ENCODE data around the gene ELMOD1.

Gene ELMOD1

DNA sequence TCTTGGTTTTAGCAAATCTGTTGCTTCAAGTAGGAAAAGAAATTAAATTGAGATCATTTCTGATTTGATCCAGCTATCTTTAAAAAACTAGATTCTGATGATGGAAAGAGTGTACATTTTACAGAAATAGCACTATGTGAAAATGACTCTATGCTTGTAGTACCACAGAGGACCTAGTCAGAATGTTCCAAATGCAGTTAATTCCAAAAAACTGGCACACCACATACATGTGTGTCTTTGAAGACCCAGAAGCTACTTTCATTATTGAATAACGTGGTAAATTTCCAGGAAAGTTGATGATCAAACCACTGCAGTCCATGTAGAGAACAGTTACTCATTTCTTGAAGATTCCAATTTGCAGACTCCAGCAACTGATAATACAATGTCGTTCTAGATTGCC is 3.8 kb downstream of the ELMOD1 start:
- no peak for DNase-seq
- WGBS (ENCODE audit: extremely low coverage, insufficient coverage, low lambda C conversion rate) = no CpG with 5 or more reads among the region's 2 CpGs

DNA sequence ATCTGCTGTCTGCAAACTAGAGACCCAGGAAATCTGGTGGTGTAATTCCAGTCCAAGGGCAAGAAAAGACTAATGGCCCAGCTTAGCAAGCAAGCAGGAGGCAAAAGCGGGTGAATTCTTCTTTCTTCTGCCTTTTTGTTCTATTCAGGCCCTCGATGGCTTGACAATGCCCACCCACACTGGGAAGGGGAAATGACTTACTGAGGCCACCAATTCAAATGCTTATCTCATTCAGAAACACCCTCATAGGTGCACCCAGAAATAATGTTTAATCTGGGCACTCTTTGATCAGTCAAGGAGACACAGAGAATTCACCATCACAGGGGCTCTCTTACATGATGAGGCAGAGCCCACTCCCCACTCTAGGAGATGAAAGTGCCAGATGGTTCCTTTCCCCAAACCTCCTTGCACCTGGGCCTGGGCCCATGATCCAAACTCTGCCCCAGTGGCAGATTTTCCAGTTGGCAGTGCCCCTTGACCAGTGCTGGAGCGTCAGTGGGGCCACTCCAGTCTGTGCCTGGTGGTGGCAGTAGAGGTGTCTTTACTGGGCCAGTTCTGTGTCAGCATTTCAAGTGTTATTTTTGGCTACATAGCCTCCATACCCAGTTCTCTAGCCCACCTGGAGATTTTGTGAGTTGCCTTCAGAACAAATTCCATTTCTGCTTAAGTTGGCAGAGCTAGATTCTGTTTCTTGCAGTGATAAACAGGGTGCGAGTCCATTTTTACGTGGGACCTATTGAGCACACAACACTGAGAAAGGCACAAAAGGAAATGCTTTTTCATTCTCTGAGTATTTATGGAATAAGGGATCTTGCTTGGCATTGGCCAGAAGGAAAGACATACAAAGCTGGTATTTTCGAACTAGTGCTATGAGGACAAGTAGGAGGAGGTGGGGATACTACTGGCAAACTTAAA is 7.5 kb downstream of the ELMOD1 start:
- no peak overlapping the region for H2BK120ac ChIP-seq (ENCODE audit: low read depth, low read length)
- no CpG with 5 or more reads among the region's 6 CpGs for WGBS (ENCODE audit: extremely low coverage, insufficient coverage, low lambda C conversion rate)
- H2BK15ac ChIP-seq (replicated peaks; ENCODE audit: low read depth) = no peak overlapping the region
- DNase-seq = peak; percentile 49
- H3K36me3 ChIP-seq (ENCODE audit: control insufficient read depth, insufficient read depth, low read length) = no peaks in the 10 kb centered on the region
- no peak overlapping the region for H2AK5ac ChIP-seq (ENCODE audit: low read length)
- peaks cover 2% of the 10 kb centered on the region for H3K27me3 ChIP-seq (ENCODE audit: insufficient read depth, low read length, poor library complexity)
- no peaks in the 10 kb centered on the region for H3K4me1 ChIP-seq (ENCODE audit: control insufficient read depth, low read depth, low read length)
- H2BK5ac ChIP-seq (ENCODE audit: low read length) = no peak overlapping the region
- H3K23ac ChIP-seq (ENCODE audit: low read length) = no peak overlapping the region
- H3K4ac ChIP-seq (ENCODE audit: low read depth, low read length) = no peak overlapping the region
- H4K8ac ChIP-seq (ENCODE audit: low read depth, low read length) = no peak overlapping the region
- H3K27ac ChIP-seq (ENCODE audit: low read depth, low read length) = no peak overlapping the region
- no peak overlapping the region for H3K18ac ChIP-seq (ENCODE audit: low read length)
- H3K79me2 ChIP-seq (ENCODE audit: control insufficient read depth, insufficient read depth, low read length) = no peaks in the 10 kb centered on the region
- no peak overlapping the region for H4K5ac ChIP-seq (ENCODE audit: low read length)
- no peak overlapping the region for H3K56ac ChIP-seq (ENCODE audit: low read length)
- H3K9ac ChIP-seq (ENCODE audit: low read length) = no peak overlapping the region
- H3K4me2 ChIP-seq (ENCODE audit: low read length) = no peak overlapping the region
- no peaks in the 10 kb centered on the region for H3K79me1 ChIP-seq (ENCODE audit: low read length)
- H3K4me3 ChIP-seq (ENCODE audit: low read length) = no peak overlapping the region

More for the DNA sequence above, 3.8 kb downstream of the ELMOD1 start:
- Histone ChIP-seq H3K9ac (ENCODE audit: low read length) (no peak overlapping the region), H3K18ac (ENCODE audit: low read length) (no peak overlapping the region), H4K5ac (ENCODE audit: low read length) (no peak overlapping the region), H2BK120ac (ENCODE audit: low read depth, low read length) (no peak overlapping the region), H3K4me3 (ENCODE audit: low read length) (no peak overlapping the region), H3K79me1 (ENCODE audit: low read length) (no peaks in the 10 kb centered on the region), H3K79me2 (ENCODE audit: control insufficient read depth, insufficient read depth, low read length) (no peaks in the 10 kb centered on the region), H4K8ac (ENCODE audit: low read depth, low read length) (no peak overlapping the region), H3K27me3 (ENCODE audit: insufficient read depth, low read length, poor library complexity) (peaks cover 21% of the 10 kb centered on the region), H3K36me3 (ENCODE audit: control insufficient read depth, insufficient read depth, low read length) (no peaks in the 10 kb centered on the region), H3K4me1 (ENCODE audit: control insufficient read depth, low read depth, low read length) (no peaks in the 10 kb centered on the region), H2AK5ac (ENCODE audit: low read length) (no peak overlapping the region), H2BK15ac (replicated peaks; ENCODE audit: low read depth) (no peak overlapping the region), H3K4ac (ENCODE audit: low read depth, low read length) (no peak overlapping the region), H3K27ac (ENCODE audit: low read depth, low read length) (no peak overlapping the region), H3K56ac (ENCODE audit: low read length) (no peak overlapping the region), H2BK5ac (ENCODE audit: low read length) (no peak overlapping the region), H3K23ac (ENCODE audit: low read length) (no peak overlapping the region), H3K4me2 (ENCODE audit: low read length) (no peak overlapping the region)

DNA sequence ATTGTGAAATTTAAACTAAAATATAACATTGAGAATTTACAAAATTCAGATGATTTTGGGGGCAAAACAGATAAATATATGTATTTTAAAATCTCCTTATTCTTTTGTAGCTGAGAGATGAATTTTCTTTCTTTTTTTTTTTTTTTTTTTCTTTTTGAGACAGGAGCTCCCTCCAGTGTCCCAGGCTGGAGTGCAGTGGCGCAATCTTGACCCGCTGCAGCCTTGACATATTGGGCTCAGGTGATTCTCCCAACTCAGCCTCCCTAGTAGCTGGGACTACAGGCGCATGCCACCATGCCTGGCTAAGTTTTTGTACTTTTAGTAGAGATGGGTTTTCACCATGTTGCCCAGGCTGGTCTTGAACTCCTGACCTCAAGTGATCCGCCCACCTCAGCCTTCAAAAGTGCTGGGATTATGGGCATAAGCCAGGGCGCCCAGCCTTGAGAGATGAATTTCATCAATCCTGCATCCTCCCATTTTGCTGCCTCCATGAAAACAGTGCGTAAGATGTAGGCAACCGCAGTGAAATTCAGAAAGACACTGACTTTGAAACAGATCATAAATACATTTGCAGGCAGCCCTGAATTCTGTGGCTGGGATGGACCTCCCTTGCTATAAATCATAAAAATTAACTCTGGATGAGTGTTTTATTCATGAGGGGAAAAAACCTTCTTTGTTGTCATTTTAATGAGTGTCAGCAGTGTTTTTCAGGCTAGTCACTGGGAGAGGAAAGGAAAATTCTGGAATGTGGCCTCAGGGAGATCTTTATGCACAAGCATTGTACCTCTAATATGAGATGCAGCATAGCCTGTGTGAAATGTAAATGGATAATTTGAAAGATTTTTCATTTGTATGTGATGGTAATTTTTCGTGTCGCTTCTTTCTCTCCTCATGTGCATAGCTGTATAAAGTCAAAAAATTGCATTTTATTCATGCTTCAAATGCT is 14.4 kb downstream of the ELMOD1 start:
- no peak overlapping the region for H4K5ac ChIP-seq (ENCODE audit: low read length)
- WGBS (ENCODE audit: extremely low coverage, insufficient coverage, low lambda C conversion rate) = no CpG with 5 or more reads among the region's 9 CpGs
- H3K4me2 ChIP-seq (ENCODE audit: low read length) = no peak overlapping the region
- H2BK5ac ChIP-seq (ENCODE audit: low read length) = no peak overlapping the region
- H3K4me1 ChIP-seq (ENCODE audit: control insufficient read depth, low read depth, low read length) = no peaks in the 10 kb centered on the region
- H3K79me2 ChIP-seq (ENCODE audit: control insufficient read depth, insufficient read depth, low read length) = no peaks in the 10 kb centered on the region
- no peak overlapping the region for H3K4me3 ChIP-seq (ENCODE audit: low read length)
- H4K8ac ChIP-seq (ENCODE audit: low read depth, low read length) = no peak overlapping the region
- H3K56ac ChIP-seq (ENCODE audit: low read length) = no peak overlapping the region
- no peak overlapping the region for H3K9ac ChIP-seq (ENCODE audit: low read length)
- H3K4ac ChIP-seq (ENCODE audit: low read depth, low read length) = no peak overlapping the region
- no peak overlapping the region for H2AK5ac ChIP-seq (ENCODE audit: low read length)
- no peaks in the 10 kb centered on the region for H3K79me1 ChIP-seq (ENCODE audit: low read length)
- no peak overlapping the region for H3K27ac ChIP-seq (ENCODE audit: low read depth, low read length)
- DNase-seq = no peak
- H3K23ac ChIP-seq (ENCODE audit: low read length) = no peak overlapping the region
- no peak overlapping the region for H2BK120ac ChIP-seq (ENCODE audit: low read depth, low read length)
- no peaks in the 10 kb centered on the region for H3K36me3 ChIP-seq (ENCODE audit: control insufficient read depth, insufficient read depth, low read length)
- no peaks in the 10 kb centered on the region for H3K27me3 ChIP-seq (ENCODE audit: insufficient read depth, low read length, poor library complexity)
- H2BK15ac ChIP-seq (replicated peaks; ENCODE audit: low read depth) = no peak overlapping the region
- no peak overlapping the region for H3K18ac ChIP-seq (ENCODE audit: low read length)

DNA sequence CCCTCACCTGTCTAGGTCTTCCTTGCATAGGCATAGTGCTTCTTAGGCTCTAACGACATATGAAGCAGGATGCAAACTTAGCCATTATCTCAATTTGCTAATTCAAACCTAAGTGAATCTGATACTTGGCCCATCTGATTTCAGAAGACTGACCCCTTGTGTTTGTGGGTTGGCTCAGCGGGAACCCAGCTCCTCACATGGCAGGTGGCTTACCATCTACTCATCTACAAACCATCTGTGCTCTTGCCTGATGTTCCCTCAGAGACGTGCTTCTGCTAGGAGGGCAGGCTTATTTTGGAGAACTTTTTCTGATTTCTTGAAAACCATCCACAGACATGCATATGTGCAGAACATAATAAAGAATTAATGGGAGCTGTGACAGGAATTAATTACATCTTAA is 15.2 kb downstream of the ELMOD1 start:
- H3K27ac ChIP-seq (ENCODE audit: low read depth, low read length) = no peak overlapping the region
- H3K4me3 ChIP-seq (ENCODE audit: low read length) = no peak overlapping the region
- H4K8ac ChIP-seq (ENCODE audit: low read depth, low read length) = no peak overlapping the region
- H4K5ac ChIP-seq (ENCODE audit: low read length) = no peak overlapping the region
- H3K23ac ChIP-seq (ENCODE audit: low read length) = no peak overlapping the region
- no peak overlapping the region for H3K9ac ChIP-seq (ENCODE audit: low read length)
- H2BK5ac ChIP-seq (ENCODE audit: low read length) = no peak overlapping the region
- H3K27me3 ChIP-seq (ENCODE audit: insufficient read depth, low read length, poor library complexity) = no peaks in the 10 kb centered on the region
- H3K56ac ChIP-seq (ENCODE audit: low read length) = no peak overlapping the region
- no peak overlapping the region for H2BK120ac ChIP-seq (ENCODE audit: low read depth, low read length)
- no peak overlapping the region for H2AK5ac ChIP-seq (ENCODE audit: low read length)
- no peak overlapping the region for H2BK15ac ChIP-seq (replicated peaks; ENCODE audit: low read depth)
- no peak overlapping the region for H3K4ac ChIP-seq (ENCODE audit: low read depth, low read length)
- no peaks in the 10 kb centered on the region for H3K79me1 ChIP-seq (ENCODE audit: low read length)
- no peaks in the 10 kb centered on the region for H3K4me1 ChIP-seq (ENCODE audit: control insufficient read depth, low read depth, low read length)
- no CpG with 5 or more reads among the region's 3 CpGs for WGBS (ENCODE audit: extremely low coverage, insufficient coverage, low lambda C conversion rate)
- DNase-seq = peak; percentile 46
- H3K36me3 ChIP-seq (ENCODE audit: control insufficient read depth, insufficient read depth, low read length) = no peaks in the 10 kb centered on the region
- H3K79me2 ChIP-seq (ENCODE audit: control insufficient read depth, insufficient read depth, low read length) = no peaks in the 10 kb centered on the region
- H3K4me2 ChIP-seq (ENCODE audit: low read length) = no peak overlapping the region
- H3K18ac ChIP-seq (ENCODE audit: low read length) = no peak overlapping the region

DNA sequence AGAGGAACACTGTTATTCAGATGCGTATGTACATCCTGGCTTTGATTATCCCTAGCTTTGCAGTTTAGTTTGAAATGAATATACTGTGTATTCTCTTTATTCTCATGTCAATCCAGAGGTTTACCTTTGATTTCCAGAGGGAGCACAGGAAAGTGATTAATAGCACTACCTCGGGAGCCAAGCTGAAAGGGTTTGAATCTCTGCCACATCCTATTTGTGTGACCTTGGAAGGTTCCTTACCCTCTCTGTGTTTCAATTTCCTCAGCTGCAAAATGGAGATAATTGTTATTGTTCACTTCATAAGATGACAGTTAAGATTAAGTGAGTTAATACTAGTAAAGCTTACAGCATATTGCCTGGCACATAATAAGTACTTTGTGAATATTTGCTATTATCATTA is 17.9 kb downstream of the ELMOD1 start:
- Histone ChIP-seq H3K4me2 (ENCODE audit: low read length) (no peak overlapping the region), H2BK15ac (replicated peaks; ENCODE audit: low read depth) (no peak overlapping the region), H3K23ac (ENCODE audit: low read length) (no peak overlapping the region), H2BK5ac (ENCODE audit: low read length) (no peak overlapping the region), H3K9ac (ENCODE audit: low read length) (no peak overlapping the region), H3K18ac (ENCODE audit: low read length) (no peak overlapping the region), H2AK5ac (ENCODE audit: low read length) (no peak overlapping the region), H3K4me1 (ENCODE audit: control insufficient read depth, low read depth, low read length) (no peaks in the 10 kb centered on the region), H4K8ac (ENCODE audit: low read depth, low read length) (no peak overlapping the region), H3K79me2 (ENCODE audit: control insufficient read depth, insufficient read depth, low read length) (no peaks in the 10 kb centered on the region), H3K4ac (ENCODE audit: low read depth, low read length) (no peak overlapping the region), H3K36me3 (ENCODE audit: control insufficient read depth, insufficient read depth, low read length) (no peaks in the 10 kb centered on the region), H3K56ac (ENCODE audit: low read length) (no peak overlapping the region), H3K27ac (ENCODE audit: low read depth, low read length) (no peak overlapping the region), H2BK120ac (ENCODE audit: low read depth, low read length) (no peak overlapping the region), H3K27me3 (ENCODE audit: insufficient read depth, low read length, poor library complexity) (no peaks in the 10 kb centered on the region), H3K4me3 (ENCODE audit: low read length) (no peak overlapping the region), H3K79me1 (ENCODE audit: low read length) (no peaks in the 10 kb centered on the region), H4K5ac (ENCODE audit: low read length) (no peak overlapping the region)
- no peak for DNase-seq
- WGBS (ENCODE audit: extremely low coverage, insufficient coverage, low lambda C conversion rate) = no CpG with 5 or more reads among the region's 2 CpGs
